GM12864 (cell line): Measurements from ENCODE around the gene SLC30A2.

ENCODE experiments used
- DNase-seq: peaks from one replicate; pipeline ENCODE4 v3.0.0-alpha.2; 2011; ENCODE audit warnings: low read depth
- H3K4me3 ChIP-seq: 2 replicates; pipeline ENCODE4 v1.5.1; 2011; ENCODE audit warnings: mild to moderate bottlenecking, low read depth, low read length, control low read depth
- CTCF ChIP-seq: IDR thresholded peaks from 2 replicates; pipeline ENCODE4 v1.5.1; 2011; ENCODE audit warnings: low read depth, mild to moderate bottlenecking, moderate library complexity, low read length, control low read depth, inconsistent platforms; ENCODE audit errors: missing control alignments

The SLC30A2 gene

GRCh38 chr1:26070296-26070962, 24.5 kb upstream of the SLC30A2 start:
- no peak for TF ChIP-seq CTCF
- no peak overlapping the region for H3K4me3 ChIP-seq
- DNase-seq, result no peak

- no peak for DNase-seq
- no peak for TF ChIP-seq CTCF
- H3K4me3 ChIP-seq, result no peak overlapping the region
These were observed 24.0 kb upstream of the SLC30A2 start for GRCh38 chr1:26069941-26070295.

GRCh38 chr1:26067432-26067911, 21.6 kb upstream of the SLC30A2 start, which contains the start of gene TRIM63:
TSS of gene TRIM63 (minus strand) at chr1:26067630. CDS start at chr1:26067494, 136 bp downstream.
- no peak within 1 kb of the TSS for H3K4me3 ChIP-seq
- no peak for DNase-seq
- no peak for TF ChIP-seq CTCF

GRCh38 chr1:26066857-26067256, 20.9 kb upstream of the SLC30A2 start:
- no peak overlapping the region for H3K4me3 ChIP-seq
- DNase-seq, result no peak
- TF ChIP-seq CTCF, result no peak

- DNase-seq, result no peak
- TF ChIP-seq CTCF, result no peak
- H3K4me3 ChIP-seq, result no peak overlapping the region
These were observed 20.2 kb upstream of the SLC30A2 start for GRCh38 chr1:26066160-26066559.

- DNase-seq, result no peak
- no peak for TF ChIP-seq CTCF
- no peak overlapping the region for H3K4me3 ChIP-seq
These were observed 18.6 kb upstream of the SLC30A2 start for GRCh38 chr1:26064553-26064952.
